ENCODE measurements around the gene BTF3. TPM values are rescaled to one million over a fixed set of nuclear protein-coding genes. Genes with fewer than 3 reads are reported as not detected.

Gene BTF3
- total and polyA plus RNA-seq, 4 donors: 370 to 645 (median 516) TPM

GRCh38 chr5:73534971-73535370 is 36.7 kb downstream of the BTF3 start:
- no peak for TF ChIP-seq CTCF (IDR thresholded peaks at IDR 0.05; ENCODE audit: control extremely low read depth, extremely low read depth)
- DNase-seq (no peak), ATAC-seq (ENCODE audit: insufficient read depth, low FRiP score) (no peak)
- Histone ChIP-seq H3K4me3 (no peak overlapping the region), H3K36me3 (ENCODE audit: control insufficient read depth in 4 of 4, insufficient read depth in 4 of 4, low read length in 4 of 4) (no peaks in the 10 kb centered on the region), H3K9me3 (ENCODE audit: control insufficient read depth in 4 of 4, insufficient read depth in 3 of 4, low read length in 3 of 4) (no peaks in the 10 kb centered on the region), H3K27ac (ENCODE audit: low read depth in 1 of 2, low read length in 1 of 2) (no peak overlapping the region), H3K9ac (ENCODE audit: insufficient read depth in 1 of 2, low read length in 2 of 2) (no peak overlapping the region), H3K4me1 (ENCODE audit: control insufficient read depth in 5 of 5, insufficient read depth in 5 of 5, low read length in 5 of 5) (peaks cover 0 to 2% (median 0%) of the 10 kb centered on the region in 5 donors), H3K27me3 (ENCODE audit: control insufficient read depth in 3 of 3, insufficient read depth in 3 of 3, low read length in 2 of 3) (no peaks in the 10 kb centered on the region)
- 88 to 90% methylated on average over 2 of the region's 2 CpGs for WGBS, 2 donors

GRCh38 chr5:73539730-73540129 is 41.5 kb downstream of the BTF3 start:
- H3K36me3 ChIP-seq (ENCODE audit: control insufficient read depth in 4 of 4, insufficient read depth in 4 of 4, low read length in 4 of 4): no peaks in the 10 kb centered on the region
- H3K9ac ChIP-seq (ENCODE audit: insufficient read depth in 1 of 2, low read length in 2 of 2): no peak overlapping the region
- H3K27me3 ChIP-seq (ENCODE audit: control insufficient read depth in 3 of 3, insufficient read depth in 3 of 3, low read length in 2 of 3): no peaks in the 10 kb centered on the region
- no peak for TF ChIP-seq CTCF (IDR thresholded peaks at IDR 0.05; ENCODE audit: control extremely low read depth, extremely low read depth)
- H3K4me3 ChIP-seq: no peak overlapping the region
- peaks cover 0 to 16% (median 11%) of the 10 kb centered on the region in 5 donors for H3K4me1 ChIP-seq (ENCODE audit: control insufficient read depth in 5 of 5, insufficient read depth in 5 of 5, low read length in 5 of 5)
- ATAC-seq (ENCODE audit: insufficient read depth, low FRiP score) (no peak), DNase-seq (no peak)
- WGBS, 2 donors: 89 to 93% methylated on average over 2 of the region's 2 CpGs
- no peaks in the 10 kb centered on the region for H3K9me3 ChIP-seq (ENCODE audit: control insufficient read depth in 4 of 4, insufficient read depth in 3 of 4, low read length in 3 of 4)
- H3K27ac ChIP-seq (ENCODE audit: low read depth in 1 of 2, low read length in 1 of 2): peak overlapping the region in 1 of 2 donors; percentile 44

- DNase-seq (no peak), ATAC-seq (ENCODE audit: insufficient read depth, low FRiP score) (no peak)
- Histone ChIP-seq H3K27ac (ENCODE audit: low read depth in 1 of 2, low read length in 1 of 2) (no peak overlapping the region), H3K27me3 (ENCODE audit: control insufficient read depth in 3 of 3, insufficient read depth in 3 of 3, low read length in 2 of 3) (no peaks in the 10 kb centered on the region), H3K4me3 (no peak overlapping the region), H3K4me1 (ENCODE audit: control insufficient read depth in 5 of 5, insufficient read depth in 5 of 5, low read length in 5 of 5) (peaks cover 0 to 16% (median 11%) of the 10 kb centered on the region in 5 donors), H3K36me3 (ENCODE audit: control insufficient read depth in 4 of 4, insufficient read depth in 4 of 4, low read length in 4 of 4) (no peaks in the 10 kb centered on the region), H3K9ac (ENCODE audit: insufficient read depth in 1 of 2, low read length in 2 of 2) (no peak overlapping the region), H3K9me3 (ENCODE audit: control insufficient read depth in 4 of 4, insufficient read depth in 3 of 4, low read length in 3 of 4) (no peaks in the 10 kb centered on the region)
- TF ChIP-seq CTCF (IDR thresholded peaks at IDR 0.05; ENCODE audit: control extremely low read depth, extremely low read depth): no peak
- 56 to 65% methylated on average over 3 of the region's 3 CpGs for WGBS, 2 donors
These were observed 42.0 kb downstream of the BTF3 start for GRCh38 chr5:73540192-73540591.

GRCh38 chr5:73542020-73542419 is 43.8 kb downstream of the BTF3 start:
- 67 to 74% methylated on average over 4 of the region's 4 CpGs for WGBS, 2 donors
- DNase-seq (peak in 2 of 3 donors; percentile 83 to 88), ATAC-seq (ENCODE audit: insufficient read depth, low FRiP score) (no peak)
- H3K9me3 ChIP-seq (ENCODE audit: control insufficient read depth in 4 of 4, insufficient read depth in 3 of 4, low read length in 3 of 4): no peaks in the 10 kb centered on the region
- H3K9ac ChIP-seq (ENCODE audit: insufficient read depth in 1 of 2, low read length in 2 of 2): peak overlapping the region in 1 of 2 donors; percentile 9
- no peaks in the 10 kb centered on the region for H3K36me3 ChIP-seq (ENCODE audit: control insufficient read depth in 4 of 4, insufficient read depth in 4 of 4, low read length in 4 of 4)
- H3K4me3 ChIP-seq: no peak overlapping the region
- H3K27ac ChIP-seq (ENCODE audit: low read depth in 1 of 2, low read length in 1 of 2): peak overlapping the region in 1 of 2 donors; percentile 63
- H3K27me3 ChIP-seq (ENCODE audit: control insufficient read depth in 3 of 3, insufficient read depth in 3 of 3, low read length in 2 of 3): no peaks in the 10 kb centered on the region
- peaks cover 0 to 16% (median 11%) of the 10 kb centered on the region in 5 donors for H3K4me1 ChIP-seq (ENCODE audit: control insufficient read depth in 5 of 5, insufficient read depth in 5 of 5, low read length in 5 of 5)
- TF ChIP-seq CTCF (IDR thresholded peaks at IDR 0.05; ENCODE audit: control extremely low read depth, extremely low read depth): no peak
